Measurements from ENCODE around the gene FAM181A. TPM values are rescaled to one million over a fixed set of nuclear protein-coding genes. Genes with fewer than 3 reads are reported as not detected.

Gene FAM181A
- total RNA-seq, 1 experiment from 2014 or later: not detected

DNA sequence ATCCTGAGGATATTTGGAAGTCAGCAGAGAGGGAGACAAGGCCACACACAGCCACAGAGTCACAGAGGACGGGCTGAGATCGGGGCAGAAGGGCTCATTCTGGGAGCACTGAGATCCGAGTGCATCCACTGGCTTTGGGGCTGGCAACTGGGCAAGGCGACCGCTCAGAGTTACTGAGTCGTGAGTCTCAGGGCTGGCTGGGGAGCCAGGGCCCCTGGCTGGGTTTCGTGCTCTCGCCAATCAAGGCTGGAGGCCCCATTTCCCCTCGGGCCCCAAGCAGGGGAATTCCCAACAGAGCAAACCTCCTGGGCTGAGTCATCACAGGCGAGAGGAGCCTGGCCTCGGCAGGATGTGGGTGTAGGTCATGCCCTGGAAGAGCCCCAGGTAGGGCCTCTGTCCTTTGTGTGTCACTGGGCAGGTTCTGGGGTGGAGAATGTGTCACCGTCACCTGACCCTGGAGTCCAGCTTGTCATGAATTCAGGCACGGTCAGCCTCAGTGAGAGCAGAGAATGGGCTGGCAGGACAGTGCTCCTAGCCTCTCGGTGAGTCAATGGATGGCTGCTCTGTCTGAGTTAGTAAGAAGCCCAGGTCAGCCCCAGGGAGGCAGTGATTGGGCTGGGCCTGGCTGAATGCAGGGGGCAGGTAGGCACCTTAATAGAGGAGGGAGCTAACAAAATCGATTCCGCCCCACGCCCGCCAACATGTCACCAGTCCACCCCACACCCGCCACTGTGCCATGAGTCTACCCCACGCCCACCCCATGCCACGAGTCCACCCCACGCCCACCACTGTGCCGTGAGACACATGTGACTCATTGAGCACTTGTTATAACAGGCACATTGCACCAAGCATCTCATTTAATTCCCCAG is 32.3 kb downstream of the FAM181A start:
- no peak overlapping the region for H3K4me3 ChIP-seq (ENCODE audit: low read depth, low read length, poor library complexity, severe bottlenecking)
- no peaks in the 10 kb centered on the region for H3K36me3 ChIP-seq (ENCODE audit: insufficient read depth, low read length, poor library complexity, severe bottlenecking)
- intact Hi-C loops (cut with micrococcal nuclease; ENCODE audit: unreplicated experiment): no loop called here
- ChIA-PET POLR2A (ENCODE audit: low non-redundant PET) (no interaction called here), CTCF (no interaction called here)
- TF ChIP-seq, protein P1, sequence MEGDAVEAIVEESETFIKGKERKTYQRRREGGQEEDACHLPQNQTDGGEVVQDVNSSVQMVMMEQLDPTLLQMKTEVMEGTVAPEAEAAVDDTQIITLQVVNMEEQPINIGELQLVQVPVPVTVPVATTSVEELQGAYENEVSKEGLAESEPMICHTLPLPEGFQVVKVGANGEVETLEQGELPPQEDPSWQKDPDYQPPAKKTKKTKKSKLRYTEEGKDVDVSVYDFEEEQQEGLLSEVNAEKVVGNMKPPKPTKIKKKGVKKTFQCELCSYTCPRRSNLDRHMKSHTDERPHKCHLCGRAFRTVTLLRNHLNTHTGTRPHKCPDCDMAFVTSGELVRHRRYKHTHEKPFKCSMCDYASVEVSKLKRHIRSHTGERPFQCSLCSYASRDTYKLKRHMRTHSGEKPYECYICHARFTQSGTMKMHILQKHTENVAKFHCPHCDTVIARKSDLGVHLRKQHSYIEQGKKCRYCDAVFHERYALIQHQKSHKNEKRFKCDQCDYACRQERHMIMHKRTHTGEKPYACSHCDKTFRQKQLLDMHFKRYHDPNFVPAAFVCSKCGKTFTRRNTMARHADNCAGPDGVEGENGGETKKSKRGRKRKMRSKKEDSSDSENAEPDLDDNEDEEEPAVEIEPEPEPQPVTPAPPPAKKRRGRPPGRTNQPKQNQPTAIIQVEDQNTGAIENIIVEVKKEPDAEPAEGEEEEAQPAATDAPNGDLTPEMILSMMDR (conservative IDR thresholded peaks at IDR 0.05; ENCODE audit: low read depth, low read length): no peak
- TF ChIP-seq EZH2 (IDR thresholded peaks at IDR 0.05; ENCODE audit: borderline replicate concordance, low read depth, low read length, poor library complexity, severe bottlenecking): no peak
- H3K27ac ChIP-seq (ENCODE audit: low read depth, low read length, poor library complexity, severe bottlenecking): no peak overlapping the region
- no TSS peak for BruUV-seq (replicated peaks)
- no peaks in the 10 kb centered on the region for H3K4me1 ChIP-seq (ENCODE audit: insufficient read depth, low read length, poor library complexity, severe bottlenecking)
- DNase-seq (ENCODE audit: low spot score): no peak
- H3K27me3 ChIP-seq (replicated peaks; ENCODE audit: insufficient read depth, low read depth, low read length, poor library complexity): no peaks in the 10 kb centered on the region
- H3K9me3 ChIP-seq (ENCODE audit: low read depth, low read length, poor library complexity, severe bottlenecking): no peaks in the 10 kb centered on the region

DNA sequence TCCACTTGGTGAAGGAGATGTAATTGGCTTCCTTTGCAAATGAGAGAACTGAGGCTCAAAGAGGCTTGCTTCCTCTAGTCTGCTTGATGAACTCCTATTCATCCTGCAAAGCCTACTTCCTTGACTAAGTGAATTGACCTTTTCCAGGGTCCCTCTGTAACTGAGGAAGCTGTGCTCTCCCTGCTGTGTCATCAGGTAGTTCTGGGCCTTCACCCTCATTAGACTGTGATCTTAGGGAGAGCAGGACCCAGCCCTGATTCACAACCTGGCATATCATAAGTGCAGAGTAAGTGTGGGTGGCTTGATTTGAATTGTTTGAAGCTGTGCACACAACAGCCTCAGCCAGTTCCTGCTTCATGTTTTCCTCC is 32.9 kb downstream of the FAM181A start:
- no peak for DNase-seq (ENCODE audit: low spot score)
- H3K27me3 ChIP-seq (replicated peaks; ENCODE audit: insufficient read depth, low read depth, low read length, poor library complexity): no peaks in the 10 kb centered on the region
- H3K27ac ChIP-seq (ENCODE audit: low read depth, low read length, poor library complexity, severe bottlenecking): no peak overlapping the region
- H3K4me1 ChIP-seq (ENCODE audit: insufficient read depth, low read length, poor library complexity, severe bottlenecking): no peaks in the 10 kb centered on the region
- CTCF ChIA-PET: no interaction called here
- H3K36me3 ChIP-seq (ENCODE audit: insufficient read depth, low read length, poor library complexity, severe bottlenecking): no peaks in the 10 kb centered on the region
- no peak overlapping the region for H3K4me3 ChIP-seq (ENCODE audit: low read depth, low read length, poor library complexity, severe bottlenecking)
- POLR2A ChIA-PET (ENCODE audit: low non-redundant PET): no interaction called here
- no peaks in the 10 kb centered on the region for H3K9me3 ChIP-seq (ENCODE audit: low read depth, low read length, poor library complexity, severe bottlenecking)
- no peak for TF ChIP-seq EZH2 (IDR thresholded peaks at IDR 0.05; ENCODE audit: borderline replicate concordance, low read depth, low read length, poor library complexity, severe bottlenecking)
- TF ChIP-seq, protein P1 (conservative IDR thresholded peaks at IDR 0.05; ENCODE audit: low read depth, low read length): no peak
- no TSS peak for BruUV-seq (replicated peaks)
- intact Hi-C loops (cut with micrococcal nuclease; ENCODE audit: unreplicated experiment): no loop called here

DNA sequence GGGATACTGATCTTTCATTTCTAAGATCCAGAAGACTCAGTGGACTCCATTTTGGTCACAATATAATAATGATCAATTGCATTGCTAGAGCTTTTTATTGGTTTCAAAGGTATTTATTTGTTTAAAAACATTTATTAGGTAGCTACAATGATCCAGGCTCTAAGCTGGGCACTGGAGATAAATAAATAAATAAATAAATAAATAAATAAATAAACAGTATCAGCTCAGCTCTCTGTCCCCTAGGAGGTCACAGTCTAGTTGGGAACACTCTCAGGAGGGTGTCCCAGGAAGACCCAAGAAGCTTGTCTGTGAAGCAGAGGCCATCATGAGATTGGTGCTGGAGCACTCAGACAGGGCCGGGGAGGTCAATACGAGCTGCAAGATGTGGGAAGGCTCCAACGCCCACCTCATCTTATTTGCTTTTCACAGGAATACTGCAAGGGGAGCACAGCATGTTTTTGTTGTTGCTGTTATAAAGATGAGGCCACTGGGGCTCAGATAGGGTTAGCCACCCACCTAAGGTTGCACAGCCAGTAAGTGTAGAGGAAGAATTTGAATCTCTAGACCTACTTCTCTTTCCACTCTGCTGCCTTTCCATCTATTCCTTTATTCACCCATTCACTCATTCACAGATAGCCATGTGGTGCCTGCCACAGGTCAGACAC is 33.8 kb downstream of the FAM181A start:
- BruUV-seq (replicated peaks): no TSS peak
- H3K4me3 ChIP-seq (ENCODE audit: low read depth, low read length, poor library complexity, severe bottlenecking): no peak overlapping the region
- TF ChIP-seq, protein P1 (conservative IDR thresholded peaks at IDR 0.05; ENCODE audit: low read depth, low read length): no peak
- no peak for TF ChIP-seq EZH2 (IDR thresholded peaks at IDR 0.05; ENCODE audit: borderline replicate concordance, low read depth, low read length, poor library complexity, severe bottlenecking)
- no peaks in the 10 kb centered on the region for H3K27me3 ChIP-seq (replicated peaks; ENCODE audit: insufficient read depth, low read depth, low read length, poor library complexity)
- CTCF ChIA-PET: no interaction called here
- no peaks in the 10 kb centered on the region for H3K9me3 ChIP-seq (ENCODE audit: low read depth, low read length, poor library complexity, severe bottlenecking)
- H3K4me1 ChIP-seq (ENCODE audit: insufficient read depth, low read length, poor library complexity, severe bottlenecking): no peaks in the 10 kb centered on the region
- DNase-seq (ENCODE audit: low spot score): no peak
- POLR2A ChIA-PET (ENCODE audit: low non-redundant PET): no interaction called here
- no peaks in the 10 kb centered on the region for H3K36me3 ChIP-seq (ENCODE audit: insufficient read depth, low read length, poor library complexity, severe bottlenecking)
- intact Hi-C loops (cut with micrococcal nuclease; ENCODE audit: unreplicated experiment): no loop called here
- H3K27ac ChIP-seq (ENCODE audit: low read depth, low read length, poor library complexity, severe bottlenecking): no peak overlapping the region
